Karpas-422 (cell line): ENCODE results near the gene SGPP1. TPM values are rescaled to one million over a fixed set of nuclear protein-coding genes. Genes with fewer than 3 reads are reported as not detected.
A peak's percentile ranks its signal among the peaks of the same experiment; 100 is the strongest.

ENCODE experiments used
- DNase-seq: peaks from one replicate; pipeline ENCODE4 v3.0.0-alpha.2; 2015
- H2AFZ ChIP-seq: fragments of 200-600 bp; sonication (generic); 2 replicates; pipeline ENCODE4 v1.6.1; 2014; ENCODE audit warnings: antibody characterized with exemption, low read length, mixed read lengths
- H3K27ac ChIP-seq: fragments of 200-600 bp; sonication (generic); 2 replicates; pipeline ENCODE4 v1.5.1; 2014; ENCODE audit warnings: mild to moderate bottlenecking, low read length, moderate library complexity
- H3K27me3 ChIP-seq: fragments of 200-600 bp; sonication (generic); 2 replicates; pipeline ENCODE4 v1.6.1; 2014; ENCODE audit warnings: low read length, mixed read lengths
- H3K36me3 ChIP-seq: fragments of 200-600 bp; sonication (generic); 2 replicates; pipeline ENCODE4 v1.6.1; 2014; ENCODE audit warnings: low read length, mixed read lengths; ENCODE audit not compliant: insufficient read depth
- H3K4me1 ChIP-seq: fragments of 200-600 bp; sonication (generic); 2 replicates; pipeline ENCODE4 v1.6.1; 2014; ENCODE audit warnings: mild to moderate bottlenecking, low read length, mixed read lengths
- H3K4me2 ChIP-seq: fragments of 200-600 bp; sonication (generic); 2 replicates; pipeline ENCODE4 v1.6.1; 2014; ENCODE audit warnings: low read length, low read depth, mild to moderate bottlenecking; ENCODE audit not compliant: poor library complexity, severe bottlenecking
- H3K4me3 ChIP-seq: fragments of 200-600 bp; sonication (generic); 2 replicates; pipeline ENCODE4 v1.5.1; 2014; ENCODE audit warnings: mild to moderate bottlenecking, antibody characterized with exemption, low read length, mixed read lengths
- H3K79me2 ChIP-seq: fragments of 200-600 bp; sonication (generic); 2 replicates; pipeline ENCODE4 v1.6.1; 2014; ENCODE audit warnings: mild to moderate bottlenecking, low read length, mixed read lengths
- H3K9ac ChIP-seq: fragments of 200-600 bp; sonication (generic); 2 replicates; pipeline ENCODE4 v1.6.0; 2014; ENCODE audit warnings: low read length
- H3K9me2 ChIP-seq: fragments of 200-600 bp; sonication (generic), shearing (Covaris generic); replicated peaks from 2 replicates; pipeline ENCODE4 v1.6.0; 2014; ENCODE audit warnings: mild to moderate bottlenecking, low read length, moderate library complexity; ENCODE audit not compliant: insufficient read depth
- H3K9me3 ChIP-seq: fragments of 300-700, 200-600 bp; sonication (generic); 2 replicates; pipeline ENCODE4 v1.6.1; 2014; ENCODE audit warnings: low read length, mixed read lengths
- H4K20me1 ChIP-seq: fragments of 200-600 bp; sonication (generic); 2 replicates; pipeline ENCODE4 v1.6.1; 2014; ENCODE audit warnings: mild to moderate bottlenecking, antibody characterized with exemption, low read length, low read depth; ENCODE audit not compliant: insufficient read depth
- total RNA-seq: library from RNA; depleted of rRNA; stranded (reverse); fragments of >200 nt; shearing (Covaris generic); gene quantifications from 2 replicates; pipeline ENCODE4 v1.2.3, GENCODE V29; 2014; ENCODE audit warnings: low replicate concordance

Gene SGPP1
- total RNA-seq, 1 experiment from 2014 or later: 185 TPM

GRCh38 chr14:63650256-63650952, 77.5 kb downstream of the SGPP1 start:
- no peak overlapping the region for H3K4me2 ChIP-seq
- H2AFZ ChIP-seq: no peak overlapping the region; the same call in 1 of the 2 replicates
- H3K9me3 ChIP-seq: no peaks in the 10 kb centered on the region
- no peak for DNase-seq
- peaks cover 6% of the 10 kb centered on the region; the same call in 1 of the 2 replicates for H3K79me2 ChIP-seq
- H3K27ac ChIP-seq: 0 out of 2 replicates have a peak overlapping the region, but pooled peaks have one; percentile 4
- no peak overlapping the region for H3K9ac ChIP-seq
- peaks cover 18% of the 10 kb centered on the region for H3K4me1 ChIP-seq
- H3K4me3 ChIP-seq: no peak overlapping the region
- H3K36me3 ChIP-seq: no peaks in the 10 kb centered on the region
- H3K9me2 ChIP-seq: no peaks in the 10 kb centered on the region
- H4K20me1 ChIP-seq: no peaks in the 10 kb centered on the region
- no peaks in the 10 kb centered on the region for H3K27me3 ChIP-seq

GRCh38 chr14:63647696-63648410, 80.0 kb downstream of the SGPP1 start:
- H2AFZ ChIP-seq: peak overlapping the region; percentile 2; the same call in 1 of the 2 replicates
- peak overlapping the region; percentile 33 for H3K9ac ChIP-seq
- no peaks in the 10 kb centered on the region for H3K9me3 ChIP-seq
- H4K20me1 ChIP-seq: no peaks in the 10 kb centered on the region
- H3K4me1 ChIP-seq: peaks cover 24% of the 10 kb centered on the region
- DNase-seq: peak; percentile 68
- H3K4me3 ChIP-seq: peak overlapping the region; percentile 22; the same call in 1 of the 2 replicates
- peaks cover 26% of the 10 kb centered on the region for H3K79me2 ChIP-seq
- no peaks in the 10 kb centered on the region for H3K27me3 ChIP-seq
- H3K9me2 ChIP-seq: no peaks in the 10 kb centered on the region
- H3K27ac ChIP-seq: peak overlapping the region; percentile 66
- H3K4me2 ChIP-seq: peak overlapping the region; percentile 60
- H3K36me3 ChIP-seq: no peaks in the 10 kb centered on the region

DNA sequence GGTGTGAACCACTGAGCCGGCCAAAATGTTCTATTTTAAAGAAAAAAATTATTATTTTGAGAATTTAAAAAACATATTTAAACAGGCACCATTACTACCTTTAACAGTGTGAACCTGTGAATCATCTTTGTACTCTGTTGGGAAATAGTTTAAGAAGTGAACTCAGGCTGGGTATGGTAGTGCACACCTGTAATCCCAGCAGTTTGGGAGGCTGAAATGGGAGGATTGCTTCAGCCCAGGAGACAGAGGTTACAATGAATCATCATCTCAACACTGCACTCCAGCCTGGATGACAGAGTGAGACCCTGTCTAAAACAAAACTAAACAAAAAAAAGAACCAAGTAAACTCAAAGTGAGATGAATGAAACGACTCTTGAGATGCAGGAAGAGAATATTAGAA, 83.1 kb downstream of the SGPP1 start:
- H3K4me3 ChIP-seq: no peak overlapping the region
- H3K27ac ChIP-seq: no peak overlapping the region

DNA sequence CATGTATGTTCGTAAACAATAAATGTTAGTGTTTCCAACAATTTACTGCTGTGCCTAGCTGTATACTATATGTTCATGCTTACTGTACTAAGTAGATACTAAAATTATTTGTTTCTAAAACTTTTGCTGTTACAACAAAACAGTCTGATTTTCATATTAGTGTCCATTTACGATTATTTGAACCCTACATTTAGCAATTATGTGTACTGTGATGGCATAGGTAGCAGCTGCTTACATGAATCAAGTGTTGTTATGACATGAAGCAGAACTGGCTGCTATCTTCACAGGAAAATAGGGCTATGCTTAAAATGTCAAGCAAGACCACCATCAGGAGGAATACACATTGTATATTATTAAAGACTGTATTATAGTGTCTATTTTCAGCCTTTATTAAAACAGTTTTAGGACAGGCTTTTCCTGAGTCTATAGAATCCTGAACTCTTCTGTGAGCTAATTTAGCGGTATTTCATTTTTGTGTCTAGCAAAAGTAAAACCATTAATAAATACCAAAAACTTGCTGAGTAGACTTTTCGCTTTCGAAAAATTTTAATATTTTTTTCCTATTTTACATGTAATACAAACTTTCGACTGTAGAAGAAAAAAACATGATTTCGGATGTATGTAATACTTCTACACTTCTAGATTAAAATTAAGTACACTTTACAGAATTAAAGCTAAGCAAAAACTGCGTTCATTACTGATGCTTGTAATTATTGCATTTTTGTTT, 85.0 kb downstream of the SGPP1 start:
- peak; percentile 57 for DNase-seq
- Histone ChIP-seq H3K4me2 (peak overlapping the region; percentile 92), H3K36me3 (peaks cover 16% of the 10 kb centered on the region; the same call in 1 of the 2 replicates), H3K9me2 (no peaks in the 10 kb centered on the region), H3K4me1 (peaks cover 41% of the 10 kb centered on the region), H3K27ac (peak overlapping the region; percentile 86), H3K79me2 (peaks cover 64% of the 10 kb centered on the region), H4K20me1 (no peaks in the 10 kb centered on the region), H3K9me3 (no peaks in the 10 kb centered on the region), H3K9ac (peak overlapping the region; percentile 75), H3K27me3 (no peaks in the 10 kb centered on the region), H2AFZ (0 out of 2 replicates have a peak overlapping the region, but pooled peaks have one; percentile 9), H3K4me3 (peak overlapping the region; percentile 73)

More for the DNA sequence above, 83.1 kb downstream of the SGPP1 start:
- H2AFZ ChIP-seq: no peak overlapping the region
- H3K36me3 ChIP-seq: peaks cover 2% of the 10 kb centered on the region; the same call in 1 of the 2 replicates
- no peaks in the 10 kb centered on the region for H3K9me3 ChIP-seq
- DNase-seq: no peak
- H3K79me2 ChIP-seq: peaks cover 45% of the 10 kb centered on the region
- peaks cover 44% of the 10 kb centered on the region for H3K4me1 ChIP-seq
- H3K9me2 ChIP-seq: no peaks in the 10 kb centered on the region
- no peaks in the 10 kb centered on the region for H4K20me1 ChIP-seq
- H3K27me3 ChIP-seq: no peaks in the 10 kb centered on the region
- no peak overlapping the region for H3K9ac ChIP-seq
- no peak overlapping the region for H3K4me2 ChIP-seq

DNA sequence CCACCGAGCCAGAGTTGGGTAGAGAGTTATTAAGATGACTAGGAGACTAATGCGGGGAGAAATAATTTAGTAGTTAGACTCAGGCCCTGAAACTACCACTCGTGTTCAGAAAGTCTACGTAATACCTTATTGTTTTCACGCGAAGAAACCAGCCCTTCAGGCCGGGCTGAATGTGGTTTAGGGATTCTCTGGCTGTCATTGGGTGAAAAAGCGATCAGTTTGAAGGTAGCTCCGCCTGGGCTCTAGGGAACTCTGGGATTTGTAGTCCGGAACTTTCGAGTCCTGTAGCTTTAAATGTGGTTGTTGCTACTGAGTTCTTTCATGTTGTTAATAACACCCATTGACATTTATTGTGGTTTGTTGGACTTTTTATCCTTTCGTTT, 85.6 kb downstream of the SGPP1 start:
- Histone ChIP-seq H3K9ac (peak overlapping the region; percentile 75), H3K36me3 (peaks cover 16% of the 10 kb centered on the region; the same call in 1 of the 2 replicates), H3K4me1 (peaks cover 35% of the 10 kb centered on the region), H2AFZ (peak overlapping the region; percentile 74), H3K4me2 (peak overlapping the region; percentile 92), H3K27me3 (no peaks in the 10 kb centered on the region), H3K4me3 (peak overlapping the region; percentile 73), H4K20me1 (no peaks in the 10 kb centered on the region), H3K9me3 (peaks cover 1% of the 10 kb centered on the region; the same call in 1 of the 2 replicates), H3K9me2 (no peaks in the 10 kb centered on the region), H3K27ac (peak overlapping the region; percentile 86), H3K79me2 (peaks cover 70% of the 10 kb centered on the region)
- DNase-seq: peak; percentile 99

DNA sequence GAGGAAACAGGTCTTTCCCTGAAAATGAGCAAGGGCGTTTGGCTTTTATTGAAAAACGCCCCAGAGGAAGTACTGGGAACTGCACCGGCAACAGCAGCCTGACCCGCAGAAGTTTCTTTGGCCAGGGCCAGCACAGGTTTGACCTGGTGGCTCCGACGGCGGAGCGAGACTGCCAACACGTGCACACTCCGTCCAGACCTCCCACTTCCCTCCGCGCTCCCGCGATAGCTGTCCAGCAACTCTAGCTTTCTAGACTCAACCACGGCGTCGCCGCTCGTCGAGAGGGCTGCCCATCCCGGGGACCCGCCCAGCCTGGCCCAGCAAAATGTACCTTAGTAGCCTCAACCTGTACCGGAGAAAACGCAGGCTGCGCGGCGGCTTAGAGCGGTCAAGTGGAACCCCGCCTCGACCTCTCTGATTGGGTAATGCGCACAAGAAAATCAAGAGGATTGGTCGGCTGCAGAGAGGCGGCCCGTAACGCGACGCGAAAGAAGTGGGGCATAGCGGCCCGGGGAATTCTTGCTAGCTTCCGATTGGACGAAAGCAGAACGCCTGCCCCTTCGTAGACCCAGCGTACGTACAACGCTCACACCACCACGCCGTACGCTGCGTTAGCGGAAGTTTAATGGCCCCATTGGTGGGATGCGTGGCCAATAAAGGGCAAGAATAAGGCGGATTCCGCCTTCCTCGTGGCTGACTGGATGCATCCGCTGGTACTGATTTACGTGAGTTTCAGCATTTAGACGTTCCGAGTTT, 86.2 kb downstream of the SGPP1 start, which contains the start of gene WDR89:
WDR89 (minus strand) TSS at position 399 of the 756 bp plus-strand sequence. CDS start 41,929 bp downstream, outside the sequence.
- peaks cover 30% of the 10 kb centered on the region for H3K4me1 ChIP-seq
- peak; percentile 100 for DNase-seq

GRCh38 chr14:63638493-63638892, 89.4 kb downstream of the SGPP1 start:
- H3K27me3 ChIP-seq: no peaks in the 10 kb centered on the region
- H3K27ac ChIP-seq: no peak overlapping the region
- no peak for DNase-seq
- H3K9me2 ChIP-seq: no peaks in the 10 kb centered on the region
- H3K9me3 ChIP-seq: peaks cover 10% of the 10 kb centered on the region
- no peak overlapping the region for H3K4me2 ChIP-seq
- H3K36me3 ChIP-seq: peaks cover 16% of the 10 kb centered on the region; the same call in 1 of the 2 replicates
- no peak overlapping the region for H3K9ac ChIP-seq
- no peak overlapping the region for H3K4me3 ChIP-seq
- no peaks in the 10 kb centered on the region for H4K20me1 ChIP-seq
- no peak overlapping the region for H2AFZ ChIP-seq
- peaks cover 87% of the 10 kb centered on the region for H3K79me2 ChIP-seq
- peaks cover 33% of the 10 kb centered on the region for H3K4me1 ChIP-seq

More for the DNA sequence above, 86.2 kb downstream of the SGPP1 start, which contains the start of gene WDR89:
- peak within 1 kb of the TSS; percentile 74 for H2AFZ ChIP-seq
- H3K9ac ChIP-seq: peak within 1 kb of the TSS; percentile 78
- H3K9me2 ChIP-seq: no peaks in the 10 kb centered on the region
- peak within 1 kb of the TSS; percentile 92 for H3K4me2 ChIP-seq
- peaks cover 76% of the 10 kb centered on the region for H3K79me2 ChIP-seq
- H4K20me1 ChIP-seq: no peaks in the 10 kb centered on the region
- H3K36me3 ChIP-seq: peaks cover 16% of the 10 kb centered on the region; the same call in 1 of the 2 replicates
- H3K9me3 ChIP-seq: peaks cover 5% of the 10 kb centered on the region; the same call in 1 of the 2 replicates
- H3K27ac ChIP-seq: peak within 1 kb of the TSS; percentile 90
- H3K27me3 ChIP-seq: no peaks in the 10 kb centered on the region
- peak within 1 kb of the TSS; percentile 75 for H3K4me3 ChIP-seq
